ENCODE results near the gene STC2. TPM values are rescaled to one million over a fixed set of nuclear protein-coding genes. Genes with fewer than 3 reads are reported as not detected.

Gene STC2
- total and polyA plus RNA-seq, 3 donors from 2014 or later, result 0.87 to 2.0 (median 2.0) TPM

DNA sequence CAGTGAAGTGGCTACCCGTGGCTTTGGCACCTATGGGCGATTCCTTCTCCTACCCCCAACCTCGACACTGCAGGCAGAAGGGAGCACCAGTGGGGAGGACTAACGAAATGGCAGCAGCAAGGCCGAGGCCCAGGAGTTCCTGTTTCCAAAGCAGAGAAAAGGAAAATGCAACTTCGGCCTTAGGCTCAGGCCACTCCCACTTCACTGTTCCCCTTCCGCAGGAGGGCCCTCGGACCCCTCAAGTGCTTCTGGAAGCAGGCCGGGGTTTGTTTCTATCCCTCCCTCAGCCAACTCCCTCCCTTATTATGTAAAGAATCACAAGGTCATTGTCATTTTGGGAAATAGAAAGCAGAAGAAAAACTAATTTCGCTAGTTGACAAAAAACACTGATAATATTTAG lies 56.8 kb downstream of the STC2 start:
- WGBS, 2 donors, result 47 to 50% methylated on average over 10 of the region's 10 CpGs
- DNase-seq, result no peak
- H3K4me3 ChIP-seq, result no peak overlapping the region
- intact Hi-C loops (cut with DNase I; ENCODE audit: low total_unique reads), result no loop called here
- H3K27me3 ChIP-seq, result no peaks in the 10 kb centered on the region
- no peaks in the 10 kb centered on the region for H3K9me3 ChIP-seq
- H3K36me3 ChIP-seq (ENCODE audit: low read depth, missing control alignments), result no peaks in the 10 kb centered on the region
- TF ChIP-seq POLR2A (IDR thresholded peaks at IDR 0.05), result no peak
- TF ChIP-seq, protein P1, sequence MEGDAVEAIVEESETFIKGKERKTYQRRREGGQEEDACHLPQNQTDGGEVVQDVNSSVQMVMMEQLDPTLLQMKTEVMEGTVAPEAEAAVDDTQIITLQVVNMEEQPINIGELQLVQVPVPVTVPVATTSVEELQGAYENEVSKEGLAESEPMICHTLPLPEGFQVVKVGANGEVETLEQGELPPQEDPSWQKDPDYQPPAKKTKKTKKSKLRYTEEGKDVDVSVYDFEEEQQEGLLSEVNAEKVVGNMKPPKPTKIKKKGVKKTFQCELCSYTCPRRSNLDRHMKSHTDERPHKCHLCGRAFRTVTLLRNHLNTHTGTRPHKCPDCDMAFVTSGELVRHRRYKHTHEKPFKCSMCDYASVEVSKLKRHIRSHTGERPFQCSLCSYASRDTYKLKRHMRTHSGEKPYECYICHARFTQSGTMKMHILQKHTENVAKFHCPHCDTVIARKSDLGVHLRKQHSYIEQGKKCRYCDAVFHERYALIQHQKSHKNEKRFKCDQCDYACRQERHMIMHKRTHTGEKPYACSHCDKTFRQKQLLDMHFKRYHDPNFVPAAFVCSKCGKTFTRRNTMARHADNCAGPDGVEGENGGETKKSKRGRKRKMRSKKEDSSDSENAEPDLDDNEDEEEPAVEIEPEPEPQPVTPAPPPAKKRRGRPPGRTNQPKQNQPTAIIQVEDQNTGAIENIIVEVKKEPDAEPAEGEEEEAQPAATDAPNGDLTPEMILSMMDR (IDR thresholded peaks at IDR 0.05), result no peak
- H3K27ac ChIP-seq, result no peak overlapping the region
- peaks cover 3% of the 10 kb centered on the region for H3K4me1 ChIP-seq

DNA sequence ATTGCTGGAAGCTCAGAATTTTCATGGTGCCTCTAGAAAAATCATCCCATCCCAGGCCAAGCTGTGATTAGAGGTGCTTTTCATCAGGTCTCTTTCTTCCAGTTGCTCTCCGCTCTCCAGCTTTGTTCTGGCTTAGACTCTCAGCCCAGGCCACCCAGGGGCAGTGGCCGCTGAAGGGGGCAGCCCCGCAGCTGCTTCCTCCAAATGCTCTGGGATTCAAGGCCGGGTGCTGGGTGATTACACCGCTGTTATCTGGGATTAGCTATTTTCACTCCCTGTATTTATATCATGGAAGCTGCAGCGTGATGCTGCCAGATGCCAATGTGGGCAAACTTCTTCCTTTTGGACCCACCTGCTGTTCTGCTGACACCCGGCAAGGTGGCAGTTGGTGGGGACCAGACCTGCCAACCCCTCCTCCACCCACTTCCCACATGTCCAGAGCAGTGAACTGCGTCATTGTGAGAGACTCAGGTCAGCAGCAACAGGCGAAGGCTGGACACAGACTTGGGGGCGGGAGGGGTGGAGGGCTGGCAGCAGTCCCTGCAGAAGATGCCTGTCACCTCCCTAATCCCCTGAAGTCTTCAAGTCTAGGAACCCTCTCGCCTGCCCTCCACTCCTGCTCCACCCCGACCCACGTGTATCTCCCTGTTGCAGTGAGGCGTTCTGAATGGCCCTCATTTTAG lies 59.3 kb downstream of the STC2 start:
- DNase-seq, result peak; percentile 60
- TF ChIP-seq, protein P1 (IDR thresholded peaks at IDR 0.05), result no peak
- no peak for TF ChIP-seq POLR2A (IDR thresholded peaks at IDR 0.05)
- Histone ChIP-seq H3K4me1 (peaks cover 3% of the 10 kb centered on the region), H3K4me3 (no peak overlapping the region), H3K27ac (no peak overlapping the region), H3K36me3 (ENCODE audit: low read depth, missing control alignments) (no peaks in the 10 kb centered on the region), H3K27me3 (no peaks in the 10 kb centered on the region), H3K9me3 (no peaks in the 10 kb centered on the region)
- intact Hi-C loops (cut with DNase I; ENCODE audit: low total_unique reads), result no loop called here
- WGBS, 2 donors, result 44% methylated on average over 14 of the region's 14 CpGs

DNA sequence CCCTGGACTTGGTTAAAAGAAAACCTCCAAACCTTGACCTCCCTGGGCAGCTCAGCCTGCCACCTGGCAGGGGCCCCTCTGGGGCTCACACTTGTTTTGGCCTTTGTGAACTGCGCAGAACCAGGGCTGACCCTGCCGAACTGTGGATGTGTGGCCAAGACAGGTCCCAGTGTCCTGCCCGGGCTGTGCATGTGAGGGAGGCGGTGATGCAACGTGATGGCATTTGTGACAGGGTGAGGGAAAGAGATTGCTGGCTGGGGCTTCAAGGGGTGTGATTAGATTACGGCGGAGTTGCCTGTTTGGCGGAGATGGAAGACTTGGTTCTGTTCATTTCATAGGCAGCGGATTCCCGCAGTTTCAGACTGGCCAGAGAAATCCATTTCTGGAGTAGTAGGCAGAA lies 62.8 kb downstream of the STC2 start:
- Histone ChIP-seq H3K27me3 (no peaks in the 10 kb centered on the region), H3K36me3 (ENCODE audit: low read depth, missing control alignments) (no peaks in the 10 kb centered on the region), H3K4me1 (peaks cover 3% of the 10 kb centered on the region), H3K4me3 (no peak overlapping the region), H3K27ac (no peak overlapping the region), H3K9me3 (no peaks in the 10 kb centered on the region)
- WGBS, 2 donors, result 61 to 66% methylated on average over 10 of the region's 10 CpGs
- peak; percentile 27 for DNase-seq
- no peak for TF ChIP-seq POLR2A (IDR thresholded peaks at IDR 0.05)
- TF ChIP-seq, protein P1 (IDR thresholded peaks at IDR 0.05), result no peak
- intact Hi-C loops (cut with DNase I; ENCODE audit: low total_unique reads), result no loop called here

Small RNA genes lying within 50 kb of the gene (microRNA-seq; reads per million reads assigned to microRNA genes)
- 0 reads per million in 2 donors for gene MIR8056 (ENCODE audit: borderline number of aligned reads in 2 of 2, borderline replicate concordance in 1 of 2)

Small RNA genes lying within 50 kb of the gene (small RNA-seq; reads per million reads assigned to genes)
- 0 reads per million in 2 donors for gene MIR8056
- gene RNA5SP200, result 0 reads per million in 2 donors
- gene RNU6-500P, result 0 reads per million in 2 donors

Other genes with a start within 250 kb of the STC2 start
- gene BNIP1, start 183.9 kb downstream of the STC2 start, total RNA-seq, result 10 to 100 TPM; 20.5 to 21.4 TPM
- gene BNIP1, start 183.9 kb downstream of the STC2 start, polyA plus RNA-seq (ENCODE audit: insufficient read depth, low read depth, low replicate concordance), result 37.6 TPM
- gene NKX2-5, start 93.2 kb downstream of the STC2 start, total RNA-seq, result 1 to 10 TPM in 1 of 2 donors, under 1 TPM in 1; 0.94 to 1.2 TPM
- gene NKX2-5, start 93.2 kb downstream of the STC2 start, polyA plus RNA-seq (ENCODE audit: insufficient read depth, low read depth, low replicate concordance), result not detected

Data from testis (tissue), 3 donors.